SK-N-DZ (cell line): ENCODE data around the gene UQCR11.
A peak's percentile ranks its signal among the peaks of the same experiment; 100 is the strongest.

Experiments
- DNase-seq: peaks from one replicate; pipeline ENCODE4 v3.0.0-alpha.2; 2015; ENCODE audit warnings: low spot score

The UQCR11 gene

GRCh38 chr19:1616875-1617274 is 11.6 kb upstream of the UQCR11 start:
- no peak for DNase-seq

GRCh38 chr19:1616396-1616795 is 11.1 kb upstream of the UQCR11 start:
- DNase-seq = no peak

- no peak for DNase-seq
Observed at GRCh38 chr19:1615156-1615765, 10.0 kb upstream of the UQCR11 start.

- DNase-seq = no peak
Observed at GRCh38 chr19:1613808-1614570, 8.7 kb upstream of the UQCR11 start.

GRCh38 chr19:1613146-1613545 is 7.9 kb upstream of the UQCR11 start:
- no peak for DNase-seq

GRCh38 chr19:1612114-1613086 is 7.1 kb upstream of the UQCR11 start:
- no peak for DNase-seq

- DNase-seq = no peak
Observed at GRCh38 chr19:1611353-1611752, 6.1 kb upstream of the UQCR11 start.

- no peak for DNase-seq
Observed at GRCh38 chr19:1610579-1610978, 5.3 kb upstream of the UQCR11 start.

- DNase-seq = no peak
Observed at GRCh38 chr19:1609680-1610474, 4.6 kb upstream of the UQCR11 start.

- no peak for DNase-seq
Observed at GRCh38 chr19:1609103-1609396, 3.8 kb upstream of the UQCR11 start.

- DNase-seq = no peak
Observed at GRCh38 chr19:1608359-1609102, 3.3 kb upstream of the UQCR11 start.

- DNase-seq = no peak
Observed at GRCh38 chr19:1606138-1606651, 933 bp upstream of the UQCR11 start.

- no peak for DNase-seq
Observed at GRCh38 chr19:1602091-1602707, 3.1 kb downstream of the UQCR11 start.

GRCh38 chr19:1601613-1602064 is 3.6 kb downstream of the UQCR11 start:
- DNase-seq = no peak

- DNase-seq = no peak
Observed at GRCh38 chr19:1599460-1599846, 5.8 kb downstream of the UQCR11 start.

- DNase-seq = no peak
Observed at GRCh38 chr19:1598777-1599459, 6.3 kb downstream of the UQCR11 start.

- DNase-seq = no peak
Observed at GRCh38 chr19:1593501-1593772, 11.8 kb downstream of the UQCR11 start.

- DNase-seq = peak; percentile 91
Observed at GRCh38 chr19:1592755-1593500, 12.3 kb downstream of the UQCR11 start, which contains the start of gene MBD3. TSS of gene MBD3 (minus strand) at chr19:1592865. CDS start at chr19:1592631, 234 bp downstream.
